HCT116 (cell line): ENCODE data around the gene SLC14A1. TPM values are rescaled to one million over a fixed set of nuclear protein-coding genes. Genes with fewer than 3 reads are reported as not detected.

ENCODE experiments used
- ATAC-seq: fragments of 200-7000 bp; cut with Tn5 transposase; 2 replicates; pipeline ENCODE4 v1.9.1; 2020; ENCODE audit warnings: mild to moderate bottlenecking, moderate library complexity
- BruUV-seq: library from RNA; stranded (reverse); fragments of 400-500 nt; replicated peaks from 2 replicates; lab custom pipeline; 2021; lab: Mats Ljungman, UMichigan
- CTCF ChIA-PET: fragments of 300-600 bp; sonication (Branson Sonifier 250); formaldehyde crosslinking; loops from one replicate; lab custom pipeline; 2021; ENCODE audit warnings: antibody characterized with exemption; lab: Charles Lee
- POLR2A ChIA-PET: fragments of 300-600, 350-600 bp; sonication (Branson Sonifier 250); formaldehyde crosslinking; loops from one replicate; lab custom pipeline; 2021; ENCODE audit warnings: antibody characterized with exemption; lab: Charles Lee
- RAD21 ChIA-PET, 2 experiments: fragments of 300-600 bp; sonication (Branson Sonifier 250); formaldehyde crosslinking; loops; one replicate each; lab custom pipeline; 2023; ENCODE audit warnings: low total read pairs in 2 of 2; ENCODE audit not compliant: uncharacterized antibody in 2 of 2, unreplicated experiment in 2 of 2, low non-redundant PET in 1 of 2; lab: Charles Lee
- DNase-seq: peaks from one replicate; pipeline ENCODE4 v3.0.0-alpha.2; 2010; ENCODE audit warnings: low read depth, low spot score
- H2AFZ ChIP-seq: fragments of 200-600 bp; shearing (Covaris generic), sonication (generic); 2 replicates; pipeline ENCODE4 v1.6.1; 2017; ENCODE audit warnings: low read depth, mixed run types, mixed read lengths, antibody characterized with exemption, low read length; ENCODE audit not compliant: poor library complexity, severe bottlenecking
- H3K27ac ChIP-seq: 2 replicates; pipeline ENCODE4 v1.5.1; 2012; ENCODE audit warnings: low read depth, low read length
- H3K27me3 ChIP-seq: fragments of 200-600 bp; sonication (generic); 2 replicates; pipeline ENCODE4 v1.6.1; 2016; ENCODE audit warnings: mixed run types, low read length, mixed read lengths; ENCODE audit not compliant: insufficient read depth
- H3K36me3 ChIP-seq, 2 experiments: fragments of 200-500 bp in 1 of 2; fragments of 200-600 bp in 1 of 2; sonication (Bioruptor generic) in 1 of 2; sonication (generic) in 1 of 2; 2 replicates each; pipeline versions ENCODE4 v1.5.1 to v1.6.1; 2014 to 2016; ENCODE audit warnings: low read length in 2 of 2, inconsistent platforms in 1 of 2, mixed read lengths in 1 of 2, mixed run types in 1 of 2; ENCODE audit not compliant: insufficient read depth in 2 of 2, control insufficient read depth in 1 of 2
- H3K4me1 ChIP-seq, 2 experiments: fragments of 200-600 bp in 1 of 2; sonication (generic) in 1 of 2; 2 replicates each; pipeline versions ENCODE4 v1.5.1 to v1.6.1; 2012 to 2017; ENCODE audit warnings: low read length in 2 of 2, inconsistent platforms in 1 of 2, mild to moderate bottlenecking in 1 of 2, mixed read lengths in 1 of 2, mixed run types in 1 of 2, moderate library complexity in 1 of 2; ENCODE audit not compliant: insufficient read depth in 2 of 2, control insufficient read depth in 1 of 2
- H3K4me2 ChIP-seq: fragments of 200-600 bp; sonication (generic); 2 replicates; pipeline ENCODE4 v1.6.1; 2017; ENCODE audit warnings: mixed run types, low read length, mixed read lengths
- H3K4me3 ChIP-seq, 2 experiments: fragments of 200-600 bp in 1 of 2; sonication (generic) in 1 of 2; replicated peaks in 1 of 2; 2 replicates each; pipeline ENCODE4 v1.5.1; 2011 to 2016; ENCODE audit warnings: low read length in 2 of 2, control low read depth in 1 of 2, low read depth in 1 of 2, mild to moderate bottlenecking in 1 of 2, mixed read lengths in 1 of 2, mixed run types in 1 of 2
- H3K79me2 ChIP-seq: fragments of 200-600 bp; sonication (generic); 2 replicates; pipeline ENCODE4 v1.6.1; 2017; ENCODE audit warnings: mild to moderate bottlenecking, mixed run types, low read length, moderate library complexity, mixed read lengths; ENCODE audit not compliant: insufficient read depth
- H3K9ac ChIP-seq: fragments of 200-600 bp; sonication (generic); 2 replicates; pipeline ENCODE4 v1.6.1; 2016; ENCODE audit warnings: low read length, mixed read lengths
- H3K9me2 ChIP-seq: fragments of 200-600 bp; sonication (generic), shearing (Covaris generic); 2 replicates; pipeline ENCODE4 v1.6.1; 2017; ENCODE audit warnings: mixed run types, mild to moderate bottlenecking, moderate library complexity; ENCODE audit not compliant: insufficient read depth
- H3K9me3 ChIP-seq, 2 experiments: fragments of 200-500 bp in 1 of 2; fragments of 200-600 bp in 1 of 2; sonication (Bioruptor generic) in 1 of 2; sonication (generic) in 1 of 2; 2 replicates each; pipeline ENCODE4 v1.6.1; 2014 to 2017; ENCODE audit warnings: low read length in 2 of 2, mixed read lengths in 2 of 2, inconsistent platforms in 1 of 2, low read depth in 1 of 2, mild to moderate bottlenecking in 1 of 2, mixed run types in 1 of 2, moderate library complexity in 1 of 2; ENCODE audit not compliant: control insufficient read depth in 1 of 2, insufficient read depth in 1 of 2
- H4K20me1 ChIP-seq: fragments of 200-600 bp; sonication (generic), shearing (Covaris generic); 2 replicates; pipeline ENCODE4 v1.6.1; 2017; ENCODE audit warnings: mixed run types, mild to moderate bottlenecking, moderate library complexity; ENCODE audit not compliant: insufficient read depth
- CTCF ChIP-seq, 3 experiments: fragments of 200-600 bp in 1 of 3; sonication (generic) in 1 of 3; IDR thresholded peaks in 2 of 3; conservative IDR thresholded peaks in 1 of 3; 2 replicates each; pipeline ENCODE4 v1.5.1; 2012 to 2017; ENCODE audit warnings: low read depth in 2 of 3, low read length in 2 of 3, antibody characterized with exemption in 1 of 3, borderline replicate concordance in 1 of 3, control low read depth in 1 of 3, mild to moderate bottlenecking in 1 of 3, mixed read lengths in 1 of 3, mixed run types in 1 of 3, moderate library complexity in 1 of 3; ENCODE audit not compliant: insufficient read depth in 1 of 3
- EGR1 ChIP-seq: IDR thresholded peaks from 2 replicates; pipeline ENCODE4 v1.6.1; 2012; ENCODE audit warnings: low read depth
- JUND ChIP-seq: IDR thresholded peaks from 2 replicates; pipeline ENCODE4 v1.6.1; 2012
- POLR2A ChIP-seq: IDR thresholded peaks from 2 replicates; pipeline ENCODE4 v1.7.0; 2011; ENCODE audit warnings: borderline replicate concordance; ENCODE audit not compliant: insufficient read depth, insufficient read length; ENCODE audit errors: extremely low read depth
- POLR2AphosphoS5 ChIP-seq: IDR thresholded peaks from 2 replicates; pipeline ENCODE4 v1.6.1; 2011; ENCODE audit warnings: mild to moderate bottlenecking, low read depth, low read length, moderate library complexity
- REST ChIP-seq: IDR thresholded peaks from 2 replicates; pipeline ENCODE4 v1.6.1; 2012; ENCODE audit warnings: low read depth
- ZFX ChIP-seq: fragments of 450-650 bp; IDR thresholded peaks from 2 replicates; pipeline ENCODE4 v1.6.1; 2017
- intact Hi-C: fragments of 100-400 bp; cut with micrococcal nuclease; formaldehyde crosslinking; loops from 2 replicates; pipeline ENCODE4 v1.10.0; 2022
- total RNA-seq: library from RNA; stranded (reverse); gene quantifications from one replicate; pipeline ENCODE4 v1.2.1, GENCODE V29; 2021; ENCODE audit not compliant: unreplicated experiment

Gene SLC14A1
- total RNA-seq, 1 experiment from 2014 or later, result not detected

- TF ChIP-seq CTCF (IDR thresholded peaks at IDR 0.05 in 2 of 3, conservative IDR thresholded peaks at IDR 0.05 in 1 of 3; ENCODE audit: borderline replicate concordance in 1 of 3, insufficient read depth in 1 of 3, low read depth in 2 of 3, low read length in 2 of 3) (no peak), POLR2A (no peak), ZFX (no peak)
- TF ChIP-seq, all 23 proteins: peak for 0
These were observed 17.1 kb downstream of the SLC14A1 start (continued) for GRCh38 chr18:45741056-45741455.

GRCh38 chr18:45745817-45746461, 22.0 kb downstream of the SLC14A1 start:
- no peaks in the 10 kb centered on the region for H4K20me1 ChIP-seq
- no peak for ATAC-seq
- H3K9me3 ChIP-seq, result no peaks in the 10 kb centered on the region
- POLR2A ChIA-PET, result no interaction called here
- no peak for DNase-seq
- no peaks in the 10 kb centered on the region for H3K36me3 ChIP-seq
- no peak overlapping the region for H2AFZ ChIP-seq
- H3K27me3 ChIP-seq, result no peaks in the 10 kb centered on the region; the same call in 1 of the 2 replicates
- intact Hi-C loops, result no loop called here
- TF ChIP-seq EGR1, result no peak
- TF ChIP-seq JUND, result no peak
- TF ChIP-seq CTCF (IDR thresholded peaks at IDR 0.05 in 2 of 3, conservative IDR thresholded peaks at IDR 0.05 in 1 of 3; ENCODE audit: borderline replicate concordance in 1 of 3, insufficient read depth in 1 of 3, low read depth in 2 of 3, low read length in 2 of 3), result no peak
- no peak for TF ChIP-seq REST
- no peak for TF ChIP-seq POLR2AphosphoS5
- H3K4me2 ChIP-seq, result no peak overlapping the region
- H3K9ac ChIP-seq, result no peak overlapping the region
- no TSS peak for BruUV-seq
- H3K79me2 ChIP-seq, result no peaks in the 10 kb centered on the region
- H3K9me2 ChIP-seq, result no peaks in the 10 kb centered on the region
- H3K4me1 ChIP-seq, result no peaks in the 10 kb centered on the region
- H3K4me3 ChIP-seq, result no peak overlapping the region
- CTCF ChIA-PET, result interaction anchor here (1.8 kb wide), 1 partner anchor 134 kb away, joined by 6 read pairs; no protein-coding TSS in a partner anchor
- no peak overlapping the region for H3K27ac ChIP-seq
- RAD21 ChIA-PET, result no interaction called here
